Panc1 (cell line): ENCODE measurements around the gene PDZK1IP1. TPM values are rescaled to one million over a fixed set of nuclear protein-coding genes. Genes with fewer than 3 reads are reported as not detected.

Experiments
- ATAC-seq: fragments of 200-7000 bp; cut with Tn5 transposase; 2 replicates; pipeline ENCODE4 v1.9.1; 2020; ENCODE audit warnings: mild to moderate bottlenecking, moderate library complexity
- BruUV-seq: library from RNA; stranded (reverse); fragments of 400-500 nt; replicated peaks from 2 replicates; lab custom pipeline; 2021; lab: Mats Ljungman, UMichigan
- CTCF ChIA-PET: fragments of 300-600 bp; sonication (Branson Sonifier 250); formaldehyde crosslinking; loops from one replicate; lab custom pipeline; 2022; ENCODE audit warnings: antibody characterized with exemption; lab: Charles Lee
- POLR2A ChIA-PET: fragments of 300-600 bp; sonication (Branson Sonifier 250); formaldehyde crosslinking; loops from one replicate; lab custom pipeline; 2022; ENCODE audit warnings: antibody characterized with exemption; lab: Charles Lee
- DNase-seq: peaks from one replicate; pipeline ENCODE4 v3.0.0-alpha.2; 2010; ENCODE audit warnings: low read depth, low spot score
- H3K27ac ChIP-seq: 2 replicates; pipeline ENCODE4 v1.5.1; 2011; ENCODE audit warnings: mild to moderate bottlenecking, low read length, inconsistent platforms
- H3K27me3 ChIP-seq: fragments of 200-500 bp; sonication (Bioruptor generic); 2 replicates; pipeline ENCODE4 v1.6.0; 2014; ENCODE audit warnings: low read length, inconsistent platforms; ENCODE audit not compliant: control insufficient read depth, insufficient read depth
- H3K36me3 ChIP-seq: fragments of 200-500 bp; sonication (Bioruptor generic); 2 replicates; pipeline ENCODE4 v1.5.1; 2014; ENCODE audit warnings: inconsistent platforms, mild to moderate bottlenecking, low read length, moderate library complexity; ENCODE audit not compliant: control insufficient read depth, insufficient read depth
- H3K4me1 ChIP-seq: 2 replicates; pipeline ENCODE4 v1.5.1; 2011; ENCODE audit warnings: inconsistent platforms, mild to moderate bottlenecking, low read length, moderate library complexity; ENCODE audit not compliant: control insufficient read depth, insufficient read depth
- H3K4me3 ChIP-seq, 2 experiments: 2 replicates each; pipeline ENCODE4 v1.5.1; 2011 to 2012; ENCODE audit warnings: low read depth in 2 of 2, low read length in 2 of 2, mild to moderate bottlenecking in 2 of 2, inconsistent platforms in 1 of 2, moderate library complexity in 1 of 2
- H3K9me3 ChIP-seq: fragments of 200-500 bp; sonication (Bioruptor generic); 2 replicates; pipeline ENCODE4 v1.5.1; 2014; ENCODE audit warnings: low read depth, mild to moderate bottlenecking, inconsistent platforms, low read length, moderate library complexity; ENCODE audit not compliant: control insufficient read depth, insufficient read depth
- CTCF ChIP-seq: fragments of 450-650 bp; IDR thresholded peaks from 2 replicates; pipeline ENCODE4 v1.5.1; 2017; ENCODE audit warnings: mild to moderate bottlenecking
- POLR2AphosphoS5 ChIP-seq: IDR thresholded peaks from 2 replicates; pipeline ENCODE4 v1.6.1; 2012; ENCODE audit warnings: mild to moderate bottlenecking, low read depth, low read length, moderate library complexity
- SIN3A ChIP-seq: IDR thresholded peaks from 2 replicates; pipeline ENCODE4 v1.6.1; 2012; ENCODE audit warnings: low read depth, mild to moderate bottlenecking, low read length, moderate library complexity, borderline replicate concordance; ENCODE audit not compliant: insufficient read depth
- TCF7L2 ChIP-seq: IDR thresholded peaks from 2 replicates; pipeline ENCODE4 v1.6.1; 2011; ENCODE audit warnings: mild to moderate bottlenecking, low read depth, low read length, inconsistent platforms
- in situ Hi-C: cut with HindIII; loops from 2 replicates; pipeline ENCODE4 v1.10.0; 2016; ENCODE audit warnings: low sequenced_read_pairs, low pct_unique_long_range_greater_than_20kb
- intact Hi-C: fragments of 100-400 bp; cut with micrococcal nuclease; formaldehyde crosslinking; loops from one replicate; pipeline ENCODE4 v1.10.0; 2022; ENCODE audit not compliant: unreplicated experiment
- total RNA-seq: library from RNA; stranded (reverse); gene quantifications from one replicate; pipeline ENCODE4 v1.2.1, GENCODE V29; 2021; ENCODE audit not compliant: unreplicated experiment
- TF ChIP-seq, protein P1 (sequence below), 2 experiments: IDR thresholded peaks; 2 replicates each; pipeline ENCODE4 v1.6.1; 2011 to 2012; ENCODE audit warnings: low read depth in 2 of 2, control low read depth in 1 of 2, low read length in 1 of 2, mild to moderate bottlenecking in 1 of 2, moderate library complexity in 1 of 2; ENCODE audit not compliant: insufficient read depth in 1 of 2

PDZK1IP1 gene
- total RNA-seq, 1 experiment from 2014 or later = not detected

DNA sequence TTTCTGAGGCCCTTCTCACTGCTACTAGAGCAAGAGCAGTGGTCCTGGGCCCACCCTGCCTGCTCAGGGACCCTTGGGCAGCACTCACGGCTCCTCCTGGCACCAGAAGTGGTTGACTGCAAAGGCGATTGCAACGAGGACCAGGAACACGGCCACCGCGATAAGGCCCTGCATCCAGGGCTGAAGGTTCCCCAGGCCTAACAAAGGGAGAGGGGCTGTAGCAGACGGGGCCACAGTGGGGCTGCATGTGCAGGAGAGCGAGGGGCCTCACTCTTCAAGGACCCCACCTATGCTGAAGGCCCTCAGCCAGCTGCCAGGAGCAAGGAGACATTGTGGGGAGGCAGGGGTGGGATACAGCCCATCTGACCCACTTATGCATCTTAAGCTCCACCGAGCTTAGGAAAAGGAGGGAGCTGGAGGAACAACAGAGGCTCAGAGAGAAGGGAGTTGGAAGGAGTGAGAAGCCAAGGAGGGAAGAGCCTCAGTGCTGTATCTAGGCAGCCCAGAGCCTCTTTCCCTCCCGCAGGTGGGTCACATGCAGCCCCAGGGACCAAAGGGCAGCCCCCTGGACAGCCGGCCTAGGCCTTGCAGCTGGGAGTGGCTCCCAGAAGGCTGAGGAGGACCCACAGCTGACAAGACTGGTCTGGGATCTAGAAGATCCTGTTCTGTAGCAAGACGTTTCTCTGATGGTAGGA lies 2.5 kb downstream of the PDZK1IP1 start:
- POLR2A ChIA-PET = no interaction called here
- intact Hi-C loops (no loop called here), in situ Hi-C loops (no loop called here)
- no peak for DNase-seq
- CTCF ChIA-PET = no interaction called here
- H3K27ac ChIP-seq = no peak overlapping the region
- H3K27me3 ChIP-seq = no peaks in the 10 kb centered on the region
- no peak for ATAC-seq
- BruUV-seq = no TSS peak
- TF ChIP-seq POLR2AphosphoS5 (no peak), TCF7L2 (no peak), CTCF (no peak), SIN3A (no peak)
- TF ChIP-seq, protein P1, sequence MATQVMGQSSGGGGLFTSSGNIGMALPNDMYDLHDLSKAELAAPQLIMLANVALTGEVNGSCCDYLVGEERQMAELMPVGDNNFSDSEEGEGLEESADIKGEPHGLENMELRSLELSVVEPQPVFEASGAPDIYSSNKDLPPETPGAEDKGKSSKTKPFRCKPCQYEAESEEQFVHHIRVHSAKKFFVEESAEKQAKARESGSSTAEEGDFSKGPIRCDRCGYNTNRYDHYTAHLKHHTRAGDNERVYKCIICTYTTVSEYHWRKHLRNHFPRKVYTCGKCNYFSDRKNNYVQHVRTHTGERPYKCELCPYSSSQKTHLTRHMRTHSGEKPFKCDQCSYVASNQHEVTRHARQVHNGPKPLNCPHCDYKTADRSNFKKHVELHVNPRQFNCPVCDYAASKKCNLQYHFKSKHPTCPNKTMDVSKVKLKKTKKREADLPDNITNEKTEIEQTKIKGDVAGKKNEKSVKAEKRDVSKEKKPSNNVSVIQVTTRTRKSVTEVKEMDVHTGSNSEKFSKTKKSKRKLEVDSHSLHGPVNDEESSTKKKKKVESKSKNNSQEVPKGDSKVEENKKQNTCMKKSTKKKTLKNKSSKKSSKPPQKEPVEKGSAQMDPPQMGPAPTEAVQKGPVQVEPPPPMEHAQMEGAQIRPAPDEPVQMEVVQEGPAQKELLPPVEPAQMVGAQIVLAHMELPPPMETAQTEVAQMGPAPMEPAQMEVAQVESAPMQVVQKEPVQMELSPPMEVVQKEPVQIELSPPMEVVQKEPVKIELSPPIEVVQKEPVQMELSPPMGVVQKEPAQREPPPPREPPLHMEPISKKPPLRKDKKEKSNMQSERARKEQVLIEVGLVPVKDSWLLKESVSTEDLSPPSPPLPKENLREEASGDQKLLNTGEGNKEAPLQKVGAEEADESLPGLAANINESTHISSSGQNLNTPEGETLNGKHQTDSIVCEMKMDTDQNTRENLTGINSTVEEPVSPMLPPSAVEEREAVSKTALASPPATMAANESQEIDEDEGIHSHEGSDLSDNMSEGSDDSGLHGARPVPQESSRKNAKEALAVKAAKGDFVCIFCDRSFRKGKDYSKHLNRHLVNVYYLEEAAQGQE (IDR thresholded peaks at IDR 0.05; ENCODE audit: insufficient read depth in 1 of 2, low read depth in 2 of 2, low read length in 1 of 2) = no peak
- no peaks in the 10 kb centered on the region for H3K4me1 ChIP-seq
- no peak overlapping the region for H3K4me3 ChIP-seq
- H3K36me3 ChIP-seq = no peaks in the 10 kb centered on the region
- H3K9me3 ChIP-seq = no peaks in the 10 kb centered on the region

DNA sequence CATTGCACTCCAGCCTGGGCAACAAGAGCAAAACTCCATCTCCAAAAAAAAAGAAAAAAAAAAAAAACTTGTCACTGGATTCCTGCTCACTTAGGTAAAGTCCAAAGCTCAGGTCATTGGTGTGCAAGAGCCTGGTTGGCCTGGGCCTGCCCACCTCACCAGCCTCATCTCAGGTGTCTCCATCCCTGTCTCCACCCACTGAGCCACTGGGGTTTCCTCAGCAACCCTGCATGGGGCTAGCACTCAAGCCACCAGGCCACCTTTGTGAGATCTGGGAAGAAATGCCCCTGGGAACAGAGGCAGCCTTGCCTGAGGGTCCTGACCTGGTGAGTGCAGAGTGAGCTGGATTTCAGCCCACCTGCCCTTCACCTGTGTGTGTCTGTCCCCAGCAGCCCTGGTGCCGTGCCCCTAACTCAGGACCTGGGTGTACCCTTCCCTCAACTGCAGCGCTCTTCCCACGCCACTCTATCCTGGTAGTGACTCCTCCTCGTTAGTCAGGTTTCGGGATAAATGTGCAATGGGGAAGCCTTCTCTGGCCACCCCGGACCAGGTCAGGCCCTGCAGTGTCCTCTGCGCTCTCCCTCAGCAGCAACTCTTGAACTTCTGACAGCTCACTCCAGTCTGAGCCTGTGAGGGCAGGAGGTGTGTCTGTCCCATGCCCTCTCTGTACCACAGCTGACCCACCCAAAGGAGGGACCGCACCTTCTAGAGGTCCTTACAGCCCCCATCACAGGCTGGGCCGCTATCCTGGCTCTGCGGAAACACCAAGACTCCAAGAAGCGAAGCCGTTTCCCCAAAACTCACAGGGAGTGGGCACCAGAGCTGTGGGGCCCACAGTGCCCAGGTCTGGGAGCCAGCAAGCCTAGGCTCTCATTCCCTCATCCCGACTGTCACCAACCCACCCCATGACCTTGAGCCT lies 3.3 kb downstream of the PDZK1IP1 start:
- DNase-seq (no peak), ATAC-seq (no peak)
- Histone ChIP-seq H3K4me3 (no peak overlapping the region), H3K9me3 (no peaks in the 10 kb centered on the region), H3K27me3 (no peaks in the 10 kb centered on the region), H3K27ac (no peak overlapping the region), H3K36me3 (no peaks in the 10 kb centered on the region), H3K4me1 (no peaks in the 10 kb centered on the region)
- TF ChIP-seq SIN3A (no peak), POLR2AphosphoS5 (no peak), CTCF (no peak), TCF7L2 (no peak)
- TF ChIP-seq, protein P1 (IDR thresholded peaks at IDR 0.05; ENCODE audit: insufficient read depth in 1 of 2, low read depth in 2 of 2, low read length in 1 of 2) = no peak
- ChIA-PET CTCF (no interaction called here), POLR2A (no interaction called here)
- BruUV-seq = no TSS peak
- in situ Hi-C loops (no loop called here), intact Hi-C loops (no loop called here)
